Activated naive CD4-positive, alpha-beta T cell treated with anti-CD3 and anti-CD28 coated beads, Interleukin-2, amount 10 ng/mL, durations not matched to agents 7 days and 5 days (primary cell): Measurements from ENCODE around the gene CAPN8.

Source experiments
- CTCF ChIA-PET: fragments of 350-600 bp; sonication (Branson Sonifier 250); formaldehyde crosslinking; loops from one replicate; lab custom pipeline; 2021; ENCODE audit warnings: antibody characterized with exemption; lab: Charles Lee
- DNase-seq: peaks from one replicate; pipeline ENCODE4 v3.0.0-alpha.2; 2020
- H3K27ac Mint-ChIP-seq: one replicate; pipeline ENCODE4 v1.8.0; 2021; ENCODE audit warnings: mild to moderate bottlenecking, moderate library complexity, mixed read lengths
- H3K27me3 Mint-ChIP-seq: one replicate; pipeline ENCODE4 v1.8.0; 2021; ENCODE audit warnings: mild to moderate bottlenecking, mixed read lengths
- H3K36me3 Mint-ChIP-seq: one replicate; pipeline ENCODE4 v1.8.0; 2021; ENCODE audit warnings: mixed read lengths
- H3K4me1 Mint-ChIP-seq: one replicate; pipeline ENCODE4 v1.8.0; 2021; ENCODE audit warnings: mixed read lengths
- H3K4me3 Mint-ChIP-seq: one replicate; pipeline ENCODE4 v1.8.0; 2021; ENCODE audit warnings: mild to moderate bottlenecking, moderate library complexity, mixed read lengths
- H3K9me3 Mint-ChIP-seq: one replicate; pipeline ENCODE4 v1.8.0; 2021; ENCODE audit warnings: mixed read lengths

The CAPN8 gene

DNA sequence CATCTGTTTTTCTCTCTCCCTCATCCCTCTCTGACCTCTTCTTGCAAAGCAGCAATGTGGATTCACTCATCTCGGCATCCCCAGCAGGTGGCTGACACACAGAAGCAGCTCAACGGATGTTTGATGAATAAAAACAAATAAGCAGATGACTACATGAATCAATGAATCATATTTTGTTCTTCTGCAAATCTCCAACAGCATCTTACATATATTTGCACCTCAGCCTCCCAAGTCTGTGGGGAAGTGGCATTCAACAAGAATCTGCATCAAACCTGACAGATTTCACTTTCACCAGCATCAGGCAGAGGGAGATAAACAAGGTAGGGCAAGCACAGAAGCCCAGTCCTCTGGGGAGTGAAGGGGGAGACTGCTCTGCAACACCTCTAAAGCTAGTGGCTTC lies 34.0 kb downstream of the CAPN8 start:
- Mint-ChIP-seq H3K27me3 (peaks cover 17% of the 10 kb centered on the region), H3K36me3 (no peaks in the 10 kb centered on the region), H3K27ac (no peak overlapping the region), H3K9me3 (peaks cover 5% of the 10 kb centered on the region), H3K4me3 (no peak overlapping the region), H3K4me1 (no peaks in the 10 kb centered on the region)
- CTCF ChIA-PET: interaction anchor here (0.5 to 1.2 kb wide), 2 partner anchors 75 to 1709 kb away, joined by 3 read pairs; no protein-coding TSS in a partner anchor
- DNase-seq: no peak

DNA sequence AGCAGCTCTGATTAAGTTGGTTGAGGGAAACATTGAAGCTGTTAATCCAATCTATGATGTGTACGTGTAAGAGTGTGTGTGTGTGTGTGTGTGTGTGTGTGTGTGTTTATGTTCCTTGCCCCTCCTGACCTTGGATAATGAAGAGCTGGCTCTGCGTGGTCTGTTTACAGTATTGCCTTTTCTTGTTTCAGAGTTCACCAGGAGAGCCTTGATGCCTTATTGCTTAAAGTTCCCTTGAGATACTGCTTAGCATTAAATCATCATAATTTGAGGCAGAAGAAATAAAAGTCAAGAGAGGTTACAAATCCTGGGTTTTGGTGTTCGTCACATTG lies 36.4 kb downstream of the CAPN8 start:
- no peaks in the 10 kb centered on the region for H3K36me3 Mint-ChIP-seq
- no peaks in the 10 kb centered on the region for H3K4me1 Mint-ChIP-seq
- CTCF ChIA-PET: interaction anchor here (1.0 to 2.2 kb wide), 9 partner anchors 10 to 495 kb away, joined by 3 to 10 read pairs (median 4); no protein-coding TSS in a partner anchor

DNA sequence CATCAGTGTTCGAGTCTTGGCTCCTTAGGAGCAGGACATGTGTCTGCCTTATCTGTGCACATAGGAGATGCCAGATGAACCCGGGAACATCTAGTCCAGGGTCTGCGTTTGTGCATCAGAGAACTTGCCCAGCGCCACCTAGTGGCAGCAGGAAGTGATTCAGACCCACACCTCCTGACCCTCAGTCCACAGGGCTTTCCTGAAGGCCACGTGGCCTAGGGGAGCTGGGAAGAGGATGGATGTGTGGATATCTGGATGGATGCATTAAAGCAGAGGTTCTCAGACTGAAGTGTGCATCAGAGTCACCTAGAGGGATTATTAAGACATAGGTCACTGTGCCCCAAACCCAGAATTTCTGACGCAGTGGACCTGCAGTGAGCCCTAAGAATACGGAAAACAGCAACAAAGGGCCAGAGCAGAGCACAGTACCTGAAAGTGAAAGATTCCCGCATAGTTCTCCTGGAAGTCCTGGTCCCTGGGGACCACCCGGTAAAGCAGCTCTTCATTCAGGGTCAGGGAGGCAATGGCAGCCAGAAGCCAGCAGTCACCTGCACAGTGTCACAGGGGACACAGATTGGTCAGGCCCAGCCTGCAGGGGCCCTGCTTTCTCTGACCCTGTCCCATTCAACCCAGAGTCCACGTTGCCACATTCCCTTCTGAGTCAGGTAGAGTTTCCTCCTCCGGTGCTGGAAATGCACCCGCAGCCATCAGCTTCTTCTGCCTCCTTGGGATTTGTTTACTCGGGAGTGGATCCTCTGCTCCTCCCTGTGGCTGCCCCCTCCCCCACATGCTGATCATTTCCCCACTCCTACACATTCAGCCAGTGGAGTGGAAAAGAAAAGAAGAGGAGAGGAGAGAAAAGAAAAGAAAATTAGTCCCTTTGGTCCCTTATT lies 37.0 kb downstream of the CAPN8 start:
- no peaks in the 10 kb centered on the region for H3K36me3 Mint-ChIP-seq
- CTCF ChIA-PET: interaction anchor here (0.6 to 2.2 kb wide), 11 partner anchors 9 to 577 kb away, joined by 3 to 10 read pairs (median 4); no protein-coding TSS in a partner anchor
- peaks cover 12% of the 10 kb centered on the region for H3K27me3 Mint-ChIP-seq
- no peaks in the 10 kb centered on the region for H3K4me1 Mint-ChIP-seq
- H3K27ac Mint-ChIP-seq: no peak overlapping the region
- no peak overlapping the region for H3K4me3 Mint-ChIP-seq
- no peaks in the 10 kb centered on the region for H3K9me3 Mint-ChIP-seq
- DNase-seq: peak; percentile 58

More for the DNA sequence above, 36.4 kb downstream of the CAPN8 start:
- H3K4me3 Mint-ChIP-seq: no peak overlapping the region
- no peak for DNase-seq
- H3K9me3 Mint-ChIP-seq: peaks cover 5% of the 10 kb centered on the region
- H3K27ac Mint-ChIP-seq: no peak overlapping the region
- H3K27me3 Mint-ChIP-seq: peaks cover 16% of the 10 kb centered on the region

DNA sequence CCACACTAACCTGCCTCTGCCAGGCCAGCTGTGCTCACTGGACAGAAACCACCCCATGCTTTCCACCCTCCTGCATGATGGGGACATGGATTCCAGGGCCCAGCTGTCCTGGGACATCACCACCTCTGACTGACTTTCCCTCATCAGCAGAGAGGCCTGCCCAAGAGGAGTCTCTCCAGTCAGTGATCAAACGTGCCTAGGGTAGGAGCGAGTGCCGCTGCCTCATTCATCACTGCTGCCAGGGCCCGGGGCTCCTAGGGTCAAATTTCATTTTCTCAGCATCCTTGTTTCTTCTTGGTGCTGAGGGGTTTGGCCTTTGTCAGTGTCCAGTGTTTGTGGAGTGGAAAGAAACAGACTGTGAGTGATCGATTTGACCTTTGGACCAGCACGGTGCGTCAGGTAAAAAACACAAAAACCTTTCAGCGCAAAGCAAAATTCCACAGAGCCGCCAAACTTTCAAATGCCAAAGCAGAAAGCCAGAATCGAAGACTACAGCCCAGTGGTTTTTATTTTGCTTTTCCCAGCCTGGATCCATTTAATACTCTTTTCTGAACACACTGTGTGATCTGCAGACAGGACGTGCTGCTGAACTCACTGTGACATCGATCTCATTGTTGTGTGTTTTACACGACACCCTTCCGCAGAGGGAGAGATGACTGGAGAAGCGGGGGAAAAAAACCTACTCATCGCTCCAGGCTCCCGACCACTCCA lies 43.2 kb downstream of the CAPN8 start:
- Mint-ChIP-seq H3K27me3 (peaks cover 17% of the 10 kb centered on the region), H3K9me3 (no peaks in the 10 kb centered on the region), H3K36me3 (no peaks in the 10 kb centered on the region), H3K27ac (no peak overlapping the region), H3K4me3 (no peak overlapping the region), H3K4me1 (no peaks in the 10 kb centered on the region)
- CTCF ChIA-PET: no interaction called here
- no peak for DNase-seq

GRCh38 chr1:223621312-223621734 lies 44.2 kb downstream of the CAPN8 start:
- Mint-ChIP-seq H3K4me1 (no peaks in the 10 kb centered on the region), H3K27ac (no peak overlapping the region), H3K9me3 (no peaks in the 10 kb centered on the region), H3K27me3 (peaks cover 17% of the 10 kb centered on the region), H3K36me3 (no peaks in the 10 kb centered on the region), H3K4me3 (no peak overlapping the region)
- CTCF ChIA-PET: interaction anchor here (1.1 kb wide), 1 partner anchor 64 kb away, joined by 3 read pairs; no protein-coding TSS in a partner anchor
- no peak for DNase-seq

DNA sequence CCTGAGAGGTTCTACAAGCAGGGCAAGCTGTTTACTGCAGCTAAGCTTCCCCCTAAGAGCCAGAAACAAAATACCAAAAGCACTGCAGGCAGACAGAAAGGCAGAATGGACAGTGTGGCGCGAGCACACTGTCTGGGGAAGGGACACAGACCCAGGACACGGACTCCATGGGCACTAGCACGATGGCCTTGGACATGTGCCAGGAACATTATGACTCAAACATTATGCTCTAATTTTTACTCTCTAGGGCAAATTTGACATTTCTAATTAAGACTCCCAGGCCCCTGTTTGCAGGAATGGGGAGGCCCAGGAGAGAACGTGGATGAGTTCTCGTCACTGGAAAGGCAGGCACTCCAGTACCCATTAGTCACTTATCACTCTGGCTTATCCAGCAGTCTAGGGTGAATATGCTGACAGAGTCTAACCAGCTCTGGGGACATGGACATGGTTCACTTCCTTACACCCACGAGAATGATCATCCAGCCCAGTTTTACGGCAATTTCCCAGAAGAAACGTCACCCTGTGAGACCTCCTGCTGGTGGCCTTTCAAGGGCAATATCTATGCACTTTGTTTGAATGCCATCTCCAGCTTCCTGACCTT lies 45.1 kb downstream of the CAPN8 start:
- H3K27ac Mint-ChIP-seq: no peak overlapping the region
- H3K9me3 Mint-ChIP-seq: no peaks in the 10 kb centered on the region
- DNase-seq: no peak
- no peak overlapping the region for H3K4me3 Mint-ChIP-seq
- H3K4me1 Mint-ChIP-seq: no peaks in the 10 kb centered on the region
- H3K27me3 Mint-ChIP-seq: peaks cover 17% of the 10 kb centered on the region
- CTCF ChIA-PET: interaction anchor here (1.9 kb wide), 1 partner anchor 8 kb away, joined by 7 read pairs; no protein-coding TSS in a partner anchor
- no peaks in the 10 kb centered on the region for H3K36me3 Mint-ChIP-seq

- Mint-ChIP-seq H3K4me1 (no peaks in the 10 kb centered on the region), H3K27me3 (peaks cover 17% of the 10 kb centered on the region), H3K9me3 (no peaks in the 10 kb centered on the region), H3K4me3 (no peak overlapping the region), H3K27ac (no peak overlapping the region), H3K36me3 (no peaks in the 10 kb centered on the region)
- DNase-seq: no peak
- CTCF ChIA-PET: interaction anchor here (1.9 kb wide), 1 partner anchor 10 kb away, joined by 7 read pairs; no protein-coding TSS in a partner anchor
Observed at GRCh38 chr1:223618680-223619079, 46.8 kb downstream of the CAPN8 start.

DNA sequence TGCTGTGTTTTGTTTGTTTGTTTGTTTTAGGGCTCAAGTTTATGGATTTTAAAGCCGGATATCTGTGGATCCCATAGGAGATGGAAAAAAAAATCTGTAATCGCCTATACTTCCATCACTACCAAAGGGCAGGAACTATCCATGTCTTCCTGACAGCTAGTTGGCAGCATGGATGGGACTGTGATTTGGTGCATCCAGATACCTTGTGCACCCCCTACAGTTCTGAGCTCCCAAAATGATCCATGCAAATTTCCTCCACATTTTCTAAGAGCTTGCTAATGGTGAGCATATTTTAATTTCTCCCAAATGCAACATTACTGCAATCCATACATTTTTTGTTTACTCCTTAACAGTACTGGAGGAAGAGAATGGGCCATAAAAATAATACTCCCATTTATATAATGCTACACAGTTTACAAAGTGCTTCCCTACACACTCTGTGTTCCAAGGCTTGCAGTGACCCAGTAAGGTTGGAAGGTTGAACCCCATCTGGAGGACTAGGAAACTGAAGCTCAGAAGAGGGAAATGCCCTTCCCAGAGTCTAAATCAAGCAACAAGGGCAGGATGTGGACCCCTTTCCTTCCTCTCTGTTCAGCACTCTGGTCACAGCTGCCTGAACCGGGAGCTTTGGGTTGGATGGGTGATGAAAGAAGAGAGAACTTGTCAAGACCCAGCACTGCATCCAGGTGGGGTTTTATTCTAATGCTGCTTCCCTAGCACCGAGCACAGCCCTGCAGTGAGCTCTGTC lies 48.0 kb downstream of the CAPN8 start:
- no peaks in the 10 kb centered on the region for H3K4me1 Mint-ChIP-seq
- H3K27me3 Mint-ChIP-seq: peaks cover 14% of the 10 kb centered on the region
- no peaks in the 10 kb centered on the region for H3K36me3 Mint-ChIP-seq
- CTCF ChIA-PET: no interaction called here
- no peaks in the 10 kb centered on the region for H3K9me3 Mint-ChIP-seq
- no peak overlapping the region for H3K27ac Mint-ChIP-seq
- no peak for DNase-seq
- no peak overlapping the region for H3K4me3 Mint-ChIP-seq

DNA sequence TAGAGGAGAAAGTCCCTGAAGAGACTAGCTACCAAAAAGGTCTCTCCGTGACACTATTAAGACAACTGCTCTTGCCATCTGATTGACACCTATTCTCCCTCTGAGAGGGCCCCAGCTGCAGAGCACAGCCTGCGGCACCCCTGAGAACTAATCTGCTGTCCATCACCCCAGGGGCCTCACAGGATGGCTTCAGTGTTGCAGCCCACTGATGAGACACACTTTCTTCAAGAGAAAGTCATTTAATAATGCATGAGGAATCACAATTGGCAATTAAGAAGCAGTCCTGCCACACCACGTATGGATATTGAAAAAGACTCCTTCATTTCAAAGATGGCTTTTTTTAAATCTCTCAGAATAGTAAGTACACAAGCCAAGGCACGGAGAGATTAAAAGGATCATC lies 48.9 kb downstream of the CAPN8 start:
- no peak overlapping the region for H3K4me3 Mint-ChIP-seq
- H3K36me3 Mint-ChIP-seq: no peaks in the 10 kb centered on the region
- CTCF ChIA-PET: interaction anchor here (1.3 kb wide), 2 partner anchors 60 to 79 kb away, joined by 3 to 4 read pairs; no protein-coding TSS in a partner anchor
- no peaks in the 10 kb centered on the region for H3K4me1 Mint-ChIP-seq
- H3K27ac Mint-ChIP-seq: no peak overlapping the region
- H3K27me3 Mint-ChIP-seq: peaks cover 8% of the 10 kb centered on the region
- H3K9me3 Mint-ChIP-seq: no peaks in the 10 kb centered on the region
- DNase-seq: no peak

GRCh38 chr1:223611936-223612335 lies 53.6 kb downstream of the CAPN8 start:
- no peak overlapping the region for H3K4me3 Mint-ChIP-seq
- CTCF ChIA-PET: interaction anchor here (1.1 to 6.4 kb wide), 4 partner anchors 17 to 74 kb away, joined by 3 to 49 read pairs (median 4); no protein-coding TSS in a partner anchor
- DNase-seq: no peak
- H3K4me1 Mint-ChIP-seq: no peaks in the 10 kb centered on the region
- no peak overlapping the region for H3K27ac Mint-ChIP-seq
- H3K36me3 Mint-ChIP-seq: no peaks in the 10 kb centered on the region
- no peaks in the 10 kb centered on the region for H3K27me3 Mint-ChIP-seq
- no peaks in the 10 kb centered on the region for H3K9me3 Mint-ChIP-seq

- no peak for DNase-seq
- H3K36me3 Mint-ChIP-seq: no peaks in the 10 kb centered on the region
- no peaks in the 10 kb centered on the region for H3K4me1 Mint-ChIP-seq
- no peaks in the 10 kb centered on the region for H3K27me3 Mint-ChIP-seq
- H3K9me3 Mint-ChIP-seq: no peaks in the 10 kb centered on the region
- no peak overlapping the region for H3K27ac Mint-ChIP-seq
- CTCF ChIA-PET: interaction anchor here (1.8 to 6.4 kb wide), 2 partner anchors 18 to 53 kb away, joined by 5 to 49 read pairs; no protein-coding TSS in a partner anchor
- no peak overlapping the region for H3K4me3 Mint-ChIP-seq
Observed at GRCh38 chr1:223609977-223610376, 55.5 kb downstream of the CAPN8 start.

DNA sequence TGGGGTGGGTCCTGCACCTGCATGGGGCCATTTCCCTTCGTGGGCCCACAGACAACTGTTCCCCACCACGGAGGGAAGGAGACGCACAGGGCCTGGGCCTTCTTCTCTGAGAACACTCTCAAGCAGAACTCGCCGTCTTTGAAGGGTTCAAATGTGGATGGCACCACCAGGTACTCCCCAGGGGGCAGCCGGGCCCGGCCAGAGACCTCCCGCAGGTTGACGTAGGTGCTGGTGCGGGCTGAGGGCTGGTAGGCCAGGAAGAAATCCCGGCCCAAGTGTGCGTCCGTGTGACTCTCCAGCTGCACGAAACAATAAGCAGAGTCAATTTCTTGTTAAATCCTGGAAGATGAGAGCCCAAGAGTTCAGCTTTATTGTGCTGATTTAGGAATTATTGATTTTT lies 56.4 kb downstream of the CAPN8 start:
- H3K27me3 Mint-ChIP-seq: no peaks in the 10 kb centered on the region
- H3K36me3 Mint-ChIP-seq: no peaks in the 10 kb centered on the region
- CTCF ChIA-PET: interaction anchor here (1.8 to 6.4 kb wide), 2 partner anchors 19 to 52 kb away, joined by 5 to 49 read pairs; no protein-coding TSS in a partner anchor
- H3K27ac Mint-ChIP-seq: no peak overlapping the region
- H3K4me1 Mint-ChIP-seq: no peaks in the 10 kb centered on the region
- no peak for DNase-seq
- H3K9me3 Mint-ChIP-seq: no peaks in the 10 kb centered on the region
- no peak overlapping the region for H3K4me3 Mint-ChIP-seq

GRCh38 chr1:223558512-223558911 lies 107.0 kb downstream of the CAPN8 start:
- Mint-ChIP-seq H3K36me3 (no peaks in the 10 kb centered on the region), H3K4me3 (no peak overlapping the region), H3K27ac (no peak overlapping the region), H3K4me1 (no peaks in the 10 kb centered on the region), H3K27me3 (no peaks in the 10 kb centered on the region), H3K9me3 (no peaks in the 10 kb centered on the region)
- CTCF ChIA-PET: interaction anchor here (0.6 to 2.8 kb wide), 4 partner anchors 29 to 63 kb away, joined by 3 to 49 read pairs (median 4); no protein-coding TSS in a partner anchor
- no peak for DNase-seq
